Activated naive CD8-positive, alpha-beta T cell (primary cell): ENCODE measurements around the gene LCN1.

Experiments used
- H3K27ac Mint-ChIP-seq: one replicate; pipeline ENCODE4 v1.8.0; 2021; ENCODE audit warnings: mixed read lengths
- H3K27me3 Mint-ChIP-seq: one replicate; pipeline ENCODE4 v1.8.0; 2021; ENCODE audit warnings: mixed read lengths
- H3K36me3 Mint-ChIP-seq: one replicate; pipeline ENCODE4 v1.8.0; 2021; ENCODE audit warnings: mixed read lengths
- H3K4me1 Mint-ChIP-seq: one replicate; pipeline ENCODE4 v1.8.0; 2021; ENCODE audit warnings: low read depth, mixed read lengths
- H3K4me3 Mint-ChIP-seq: one replicate; pipeline ENCODE4 v1.8.0; 2021; ENCODE audit warnings: mild to moderate bottlenecking, mixed read lengths
- H3K9me3 Mint-ChIP-seq: one replicate; pipeline ENCODE4 v1.8.0; 2021; ENCODE audit warnings: low read depth, mixed read lengths

LCN1 gene

DNA sequence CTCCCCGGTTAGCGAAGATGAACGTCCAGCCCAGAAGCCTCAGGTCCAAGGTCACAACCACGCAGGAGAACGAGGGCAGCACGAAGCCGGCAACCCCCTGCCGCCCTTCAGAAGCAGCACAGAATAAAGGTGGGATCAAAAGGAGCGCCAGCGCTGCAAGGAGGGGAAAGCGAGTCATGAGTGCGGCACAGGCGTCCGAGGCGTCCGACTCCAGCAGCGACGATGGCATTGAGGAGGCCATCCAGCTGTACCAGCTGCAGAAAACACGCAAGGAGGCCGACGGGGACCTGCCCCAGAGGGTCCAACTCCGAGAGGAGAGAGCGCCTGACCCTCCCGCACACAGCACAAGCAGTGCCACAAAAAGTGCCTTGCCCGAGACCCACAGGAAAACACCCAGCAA, 35.9 kb upstream of the LCN1 start:
- Mint-ChIP-seq H3K9me3 (no peaks in the 10 kb centered on the region), H3K27ac (no peak overlapping the region), H3K4me1 (peaks cover 5% of the 10 kb centered on the region), H3K4me3 (no peak overlapping the region), H3K36me3 (no peaks in the 10 kb centered on the region), H3K27me3 (peaks cover 20% of the 10 kb centered on the region)

DNA sequence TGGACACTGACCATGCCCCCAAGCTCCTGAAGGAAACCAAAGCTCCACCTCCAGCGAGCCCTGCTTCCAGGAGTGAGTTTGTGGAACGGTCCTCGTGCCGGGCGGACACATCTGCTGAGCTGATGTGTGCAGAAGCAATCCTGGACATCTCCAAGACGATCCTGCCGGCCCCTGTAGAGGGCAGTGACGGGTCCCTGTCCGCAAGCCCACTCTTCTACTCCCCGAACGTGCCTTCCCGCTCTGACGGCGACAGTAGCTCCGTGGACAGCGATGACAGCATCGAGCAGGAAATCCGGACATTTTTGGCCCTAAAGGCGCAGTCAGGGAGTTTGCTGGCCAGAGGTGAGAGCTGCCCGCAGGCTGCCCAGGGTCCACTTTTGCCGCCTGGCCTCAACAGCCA, 35.4 kb upstream of the LCN1 start:
- Mint-ChIP-seq H3K27ac (no peak overlapping the region), H3K4me1 (peaks cover 5% of the 10 kb centered on the region), H3K27me3 (peaks cover 20% of the 10 kb centered on the region), H3K36me3 (no peaks in the 10 kb centered on the region), H3K4me3 (no peak overlapping the region), H3K9me3 (no peaks in the 10 kb centered on the region)

DNA sequence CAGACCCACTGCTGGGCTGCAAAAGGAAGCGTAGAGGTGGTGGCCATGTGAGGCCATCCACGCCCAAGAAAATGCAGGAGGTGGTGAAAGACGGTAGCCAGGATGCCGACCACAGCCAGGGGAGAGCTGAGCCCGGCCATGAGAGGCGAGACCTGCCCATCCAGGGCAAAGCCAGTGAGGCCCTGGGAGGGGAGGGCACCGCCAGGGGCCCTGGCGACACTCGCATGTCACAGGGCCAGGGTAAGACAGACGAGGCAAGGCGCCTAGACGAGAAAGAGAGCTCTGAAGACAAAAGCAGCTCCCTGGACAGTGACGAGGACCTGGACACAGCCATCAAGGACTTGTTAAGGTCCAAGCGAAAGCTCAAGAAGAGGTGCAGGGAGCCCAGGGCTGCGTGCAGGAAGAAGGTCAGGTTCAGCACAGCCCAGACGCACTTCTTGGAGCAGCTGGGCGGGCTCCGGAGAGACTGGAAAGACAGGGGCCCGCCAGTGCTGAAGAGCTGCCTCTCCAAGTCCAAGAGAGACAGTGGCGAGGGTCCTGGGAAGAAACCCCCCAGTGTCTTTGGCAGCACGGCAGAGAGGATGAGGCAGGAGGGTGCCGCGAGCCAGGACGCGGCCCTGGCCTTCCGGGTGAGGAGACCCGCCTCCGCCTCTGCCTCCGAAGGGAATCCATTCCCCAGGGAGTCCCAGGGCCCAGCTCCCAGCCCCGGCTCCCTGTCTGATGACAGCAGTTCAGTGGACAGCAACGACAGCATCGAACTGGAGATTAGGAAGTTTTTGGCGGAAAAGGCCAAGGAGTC, 34.8 kb upstream of the LCN1 start:
- Mint-ChIP-seq H3K27ac (no peak overlapping the region), H3K36me3 (no peaks in the 10 kb centered on the region), H3K27me3 (peaks cover 19% of the 10 kb centered on the region), H3K4me3 (no peak overlapping the region), H3K9me3 (no peaks in the 10 kb centered on the region), H3K4me1 (peaks cover 5% of the 10 kb centered on the region)

DNA sequence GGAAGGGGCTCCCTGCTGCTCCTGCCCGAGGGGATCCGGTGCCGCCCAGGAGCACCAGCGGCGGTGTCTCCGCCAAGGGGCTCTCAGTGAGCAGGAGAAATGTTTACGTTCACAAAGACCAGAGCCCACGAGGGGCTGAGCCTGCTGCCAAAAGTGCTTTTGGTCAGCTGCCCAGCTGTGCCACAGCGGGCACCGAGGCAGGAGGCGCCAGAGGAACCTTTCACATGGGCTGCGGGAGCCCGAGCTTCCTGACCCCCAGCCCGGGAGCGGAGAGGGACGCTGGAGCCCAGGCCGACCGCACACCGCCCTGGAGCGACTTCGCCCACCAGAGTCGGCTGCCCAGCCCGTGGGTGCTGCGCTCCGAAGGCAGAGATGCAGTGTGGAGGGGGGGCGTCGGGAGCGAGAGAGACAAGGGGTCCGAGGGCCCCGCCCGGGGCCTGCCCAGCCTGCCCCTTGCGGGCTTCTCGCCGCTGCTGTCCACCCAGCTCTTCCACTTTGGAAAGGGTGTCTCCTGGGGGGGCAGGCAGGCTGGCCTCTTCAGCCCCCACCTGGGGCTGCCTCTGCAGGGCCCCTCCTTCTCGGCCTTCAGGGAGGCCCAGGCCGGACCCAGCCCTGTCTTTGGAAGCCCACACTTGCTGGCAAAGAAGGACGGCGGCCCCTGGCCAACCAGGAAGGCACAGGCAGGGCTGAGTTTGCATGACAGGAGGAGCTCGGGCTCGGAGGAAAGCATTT, 33.8 kb upstream of the LCN1 start:
- H3K4me1 Mint-ChIP-seq: no peaks in the 10 kb centered on the region
- H3K9me3 Mint-ChIP-seq: no peaks in the 10 kb centered on the region
- peaks cover 10% of the 10 kb centered on the region for H3K27me3 Mint-ChIP-seq
- no peak overlapping the region for H3K4me3 Mint-ChIP-seq
- no peaks in the 10 kb centered on the region for H3K36me3 Mint-ChIP-seq
- no peak overlapping the region for H3K27ac Mint-ChIP-seq

DNA sequence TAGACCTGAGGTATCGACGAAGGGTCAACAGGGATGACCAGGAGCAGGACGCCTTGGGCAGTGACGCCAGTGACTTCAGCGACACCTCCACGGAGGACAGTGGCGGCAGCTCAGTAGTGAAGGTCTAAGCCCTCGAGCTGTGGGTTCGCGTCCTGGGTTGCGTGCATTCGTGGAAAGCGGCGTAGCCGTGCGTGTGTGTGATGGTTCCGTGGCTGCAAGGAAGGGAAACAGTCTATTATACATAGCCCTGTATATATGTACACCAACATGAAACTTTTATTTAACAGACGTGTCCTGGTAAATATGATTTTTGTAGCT, 33.3 kb upstream of the LCN1 start:
- Mint-ChIP-seq H3K36me3 (no peaks in the 10 kb centered on the region), H3K4me1 (no peaks in the 10 kb centered on the region), H3K9me3 (no peaks in the 10 kb centered on the region), H3K27me3 (peaks cover 9% of the 10 kb centered on the region), H3K4me3 (no peak overlapping the region), H3K27ac (no peak overlapping the region)

DNA sequence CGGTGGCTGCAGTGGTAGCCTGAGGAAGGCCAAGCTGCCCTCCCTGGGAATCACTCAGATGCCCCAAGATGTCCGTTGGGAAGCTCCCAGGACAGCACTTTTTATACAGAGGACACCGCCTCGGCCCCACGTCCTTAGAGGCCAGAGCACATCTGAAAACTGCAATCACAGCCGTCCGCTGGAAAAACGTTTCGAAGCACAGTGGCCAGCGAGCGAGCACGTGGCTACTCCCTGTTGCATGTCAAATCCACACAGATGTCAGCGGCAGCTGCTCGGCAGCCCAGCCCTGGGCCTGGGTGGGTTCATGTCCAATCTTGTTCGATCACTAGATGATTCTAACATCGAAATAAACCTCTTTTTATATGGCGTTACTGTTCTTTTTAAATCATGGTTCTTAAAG, 32.7 kb upstream of the LCN1 start:
- Mint-ChIP-seq H3K4me1 (no peaks in the 10 kb centered on the region), H3K9me3 (no peaks in the 10 kb centered on the region), H3K27ac (no peak overlapping the region), H3K27me3 (peaks cover 5% of the 10 kb centered on the region), H3K4me3 (no peak overlapping the region), H3K36me3 (no peaks in the 10 kb centered on the region)

DNA sequence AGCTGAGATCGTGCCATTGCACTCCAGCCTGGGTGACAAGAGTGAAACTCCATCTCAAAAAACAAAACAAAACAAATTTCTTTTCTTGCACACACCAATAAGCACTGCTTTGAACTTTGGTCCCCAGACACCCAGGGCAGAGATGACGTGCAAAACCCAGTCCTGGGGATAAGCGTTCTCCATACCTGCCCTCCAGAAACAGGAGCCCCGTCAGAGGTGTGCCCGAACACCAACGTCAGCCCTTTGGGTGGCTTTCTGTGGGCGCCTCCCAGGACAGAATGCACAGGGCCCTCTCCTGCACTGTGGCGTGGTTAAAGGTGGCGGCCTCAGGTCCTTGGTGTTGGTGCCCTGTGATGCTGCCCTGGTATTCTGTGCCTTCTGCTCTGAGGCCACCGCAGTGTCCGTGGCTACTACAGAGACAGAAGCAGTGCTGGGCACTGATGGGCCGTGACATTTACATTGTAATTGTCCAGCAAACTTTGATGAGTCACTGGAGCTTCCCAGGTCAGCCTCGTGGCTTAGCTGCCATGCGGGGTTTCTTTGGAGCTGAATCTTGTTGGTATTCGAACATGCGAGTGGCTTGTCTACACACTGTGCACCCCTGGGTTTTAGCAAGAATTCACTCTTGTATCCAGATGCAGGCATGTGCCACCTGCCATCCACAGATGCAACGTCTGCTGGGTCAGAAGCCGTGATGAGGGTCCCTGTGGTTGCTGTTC, 31.9 kb upstream of the LCN1 start:
- Mint-ChIP-seq H3K36me3 (no peaks in the 10 kb centered on the region), H3K27me3 (peaks cover 1% of the 10 kb centered on the region), H3K27ac (no peak overlapping the region), H3K4me1 (no peaks in the 10 kb centered on the region), H3K9me3 (no peaks in the 10 kb centered on the region), H3K4me3 (no peak overlapping the region)

DNA sequence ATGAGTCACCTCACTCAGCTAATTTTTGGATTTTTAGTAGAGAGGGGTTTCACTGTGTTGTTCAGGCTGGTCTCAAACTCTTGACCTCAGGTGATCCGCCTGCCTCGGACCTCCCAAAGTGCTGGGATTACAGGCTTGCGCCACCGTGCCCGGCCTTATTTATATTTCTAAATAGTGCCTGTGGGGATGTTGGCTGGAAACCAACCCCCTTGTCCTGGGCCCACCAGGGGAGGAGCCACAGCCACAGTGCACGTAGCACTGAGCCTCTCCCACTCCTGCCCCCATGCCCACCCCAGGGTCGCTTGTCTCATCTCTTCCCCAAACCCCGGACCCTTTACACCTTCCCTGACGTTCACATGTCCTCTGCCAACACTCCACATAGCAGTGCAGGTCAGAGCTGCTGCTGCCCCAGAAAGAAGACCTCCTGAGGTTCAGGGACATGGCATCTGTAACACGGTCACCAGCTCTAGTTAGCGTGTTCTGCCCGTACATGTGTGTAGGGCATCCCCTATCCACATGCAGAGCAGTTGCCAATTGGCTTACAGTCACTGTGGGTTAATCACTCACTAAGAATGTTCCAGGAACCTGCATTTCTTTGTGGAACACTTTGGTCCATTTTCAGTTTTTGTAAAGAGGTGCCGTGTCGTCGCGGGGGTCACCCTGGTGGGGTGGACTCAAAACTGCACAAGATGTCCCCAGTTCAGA, 30.9 kb upstream of the LCN1 start:
- no peaks in the 10 kb centered on the region for H3K9me3 Mint-ChIP-seq
- no peaks in the 10 kb centered on the region for H3K36me3 Mint-ChIP-seq

DNA sequence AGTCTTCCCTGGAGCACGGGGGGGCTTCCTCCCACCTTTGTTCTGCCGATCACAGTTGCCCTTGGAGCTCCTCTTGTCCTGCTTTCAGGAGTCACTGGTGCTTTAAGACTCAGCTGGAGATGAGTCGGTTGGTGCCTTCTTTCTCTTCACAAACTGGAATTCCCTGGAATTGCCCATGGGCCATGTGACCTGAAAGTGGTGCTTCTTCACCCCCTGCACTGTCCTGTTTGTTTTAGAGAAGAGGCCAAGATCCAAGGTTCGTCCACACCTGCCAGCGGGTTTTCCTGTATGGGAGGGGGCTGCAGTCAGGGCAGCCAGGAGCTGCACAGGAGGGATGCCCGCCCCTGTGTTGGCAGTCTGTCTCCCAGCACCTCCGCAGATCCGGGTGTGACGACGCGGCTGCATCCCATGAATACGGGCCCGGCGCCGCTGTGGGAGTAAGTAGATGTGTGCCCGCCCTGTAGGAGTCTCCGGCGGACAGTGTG, 30.2 kb upstream of the LCN1 start:
- H3K27me3 Mint-ChIP-seq: peaks cover 1% of the 10 kb centered on the region
- H3K4me1 Mint-ChIP-seq: no peaks in the 10 kb centered on the region
- H3K36me3 Mint-ChIP-seq: no peaks in the 10 kb centered on the region
- no peak overlapping the region for H3K4me3 Mint-ChIP-seq
- no peaks in the 10 kb centered on the region for H3K9me3 Mint-ChIP-seq
- no peak overlapping the region for H3K27ac Mint-ChIP-seq

More for the DNA sequence above, 30.9 kb upstream of the LCN1 start:
- Mint-ChIP-seq H3K4me1 (no peaks in the 10 kb centered on the region), H3K4me3 (no peak overlapping the region), H3K27ac (no peak overlapping the region), H3K27me3 (peaks cover 1% of the 10 kb centered on the region)

DNA sequence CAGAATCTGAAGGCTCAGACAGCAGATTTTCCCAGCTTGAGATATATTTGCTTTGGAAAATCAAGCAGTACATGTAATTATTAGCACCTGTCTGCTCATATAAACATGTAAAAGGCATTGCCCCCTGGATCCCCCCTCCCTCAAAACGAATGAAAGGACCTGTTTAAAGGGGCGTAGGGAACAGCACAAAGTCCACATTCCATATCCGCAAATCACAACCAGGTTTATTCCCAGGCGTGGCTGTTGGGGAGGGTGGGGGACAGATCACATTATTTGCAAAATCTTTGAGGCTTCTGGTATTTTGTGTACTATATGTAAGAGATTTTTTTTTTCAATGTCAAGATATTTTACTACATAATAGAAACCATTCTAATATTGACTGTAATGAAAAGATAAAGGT, 29.5 kb upstream of the LCN1 start:
- H3K4me1 Mint-ChIP-seq: no peaks in the 10 kb centered on the region
- H3K4me3 Mint-ChIP-seq: no peak overlapping the region
- peaks cover 1% of the 10 kb centered on the region for H3K27me3 Mint-ChIP-seq
- no peak overlapping the region for H3K27ac Mint-ChIP-seq
- H3K36me3 Mint-ChIP-seq: no peaks in the 10 kb centered on the region
- no peaks in the 10 kb centered on the region for H3K9me3 Mint-ChIP-seq

DNA sequence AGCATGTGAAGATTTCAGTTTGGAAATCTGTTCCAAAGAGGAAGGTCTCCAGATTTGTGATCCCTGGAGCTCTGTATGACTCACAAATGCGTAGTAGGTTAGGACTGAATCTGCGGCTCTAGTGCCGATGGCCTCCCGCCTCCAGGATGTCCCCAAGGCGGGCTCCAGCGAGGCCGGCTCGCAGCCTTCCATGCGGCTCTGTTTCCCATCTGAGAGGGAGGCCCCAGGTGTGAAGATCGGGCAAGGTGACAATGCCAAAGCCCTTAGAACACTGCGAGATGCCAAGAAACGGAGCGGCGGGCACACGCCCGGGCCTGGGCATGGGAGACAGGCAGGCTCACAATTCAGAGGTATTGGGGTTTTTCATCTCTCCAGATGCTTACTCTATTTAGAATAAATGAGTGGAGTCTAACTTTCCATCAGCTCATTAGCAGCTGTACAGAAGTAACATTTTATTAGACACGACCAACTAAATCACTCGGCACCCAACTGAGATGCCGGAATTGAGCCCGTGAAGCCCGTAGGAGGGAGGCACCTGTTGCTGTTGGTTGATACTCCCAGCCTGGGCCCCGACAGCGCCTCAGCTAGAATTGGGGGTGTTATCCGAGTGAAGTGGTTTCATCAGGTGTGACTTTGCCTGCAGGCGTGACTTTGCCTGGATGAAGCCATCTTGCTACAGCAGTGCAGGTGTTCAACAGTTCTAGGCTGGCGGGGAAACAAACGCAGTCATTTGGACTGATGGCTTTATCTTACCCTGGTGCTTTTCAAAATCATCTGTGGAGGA, 28.2 kb upstream of the LCN1 start:
- no peaks in the 10 kb centered on the region for H3K9me3 Mint-ChIP-seq
- H3K27me3 Mint-ChIP-seq: peaks cover 1% of the 10 kb centered on the region
- H3K4me3 Mint-ChIP-seq: no peak overlapping the region

DNA sequence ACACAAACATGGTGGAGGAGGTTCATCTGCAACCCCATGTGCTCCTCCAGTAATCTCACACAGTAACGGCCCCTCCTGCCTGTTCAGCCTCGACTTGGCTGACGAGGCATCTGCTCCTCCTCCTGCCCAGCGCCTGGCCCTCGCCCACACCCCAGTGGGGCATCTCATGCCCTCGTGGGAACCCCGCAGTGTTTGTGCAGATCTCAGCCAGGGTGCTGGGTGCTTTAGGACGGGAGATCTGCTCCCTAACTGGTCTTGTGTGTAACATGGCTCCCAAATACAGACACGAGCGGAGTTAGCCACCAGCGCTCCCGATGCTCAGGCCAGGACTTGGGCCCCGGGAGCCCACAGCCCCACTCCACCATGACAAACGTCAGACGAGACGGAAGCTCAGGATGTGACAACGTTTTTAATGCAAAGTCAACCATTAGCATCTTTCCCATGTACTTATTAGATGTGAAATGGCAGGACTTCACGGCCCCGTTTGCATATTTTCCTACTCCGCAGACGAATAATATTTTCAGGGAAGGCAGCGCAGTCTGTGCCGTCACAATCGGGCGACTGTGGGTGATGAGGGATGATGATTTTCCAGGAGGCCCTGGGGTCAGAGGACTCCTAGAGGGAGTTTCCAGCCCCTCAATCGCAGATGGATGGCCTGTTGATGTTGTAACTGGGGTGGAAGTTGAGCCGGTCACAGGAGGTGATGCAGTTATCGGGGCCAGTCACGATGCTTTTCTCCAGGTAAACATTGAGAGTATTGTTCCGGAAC, 26.3 kb upstream of the LCN1 start:
- H3K36me3 Mint-ChIP-seq: no peaks in the 10 kb centered on the region
- no peaks in the 10 kb centered on the region for H3K9me3 Mint-ChIP-seq
- peaks cover 1% of the 10 kb centered on the region for H3K27me3 Mint-ChIP-seq
- H3K4me1 Mint-ChIP-seq: peaks cover 1% of the 10 kb centered on the region
- H3K4me3 Mint-ChIP-seq: no peak overlapping the region
- H3K27ac Mint-ChIP-seq: no peak overlapping the region

More for the DNA sequence above, 28.2 kb upstream of the LCN1 start:
- Mint-ChIP-seq H3K27ac (no peak overlapping the region), H3K36me3 (no peaks in the 10 kb centered on the region), H3K4me1 (no peaks in the 10 kb centered on the region)

DNA sequence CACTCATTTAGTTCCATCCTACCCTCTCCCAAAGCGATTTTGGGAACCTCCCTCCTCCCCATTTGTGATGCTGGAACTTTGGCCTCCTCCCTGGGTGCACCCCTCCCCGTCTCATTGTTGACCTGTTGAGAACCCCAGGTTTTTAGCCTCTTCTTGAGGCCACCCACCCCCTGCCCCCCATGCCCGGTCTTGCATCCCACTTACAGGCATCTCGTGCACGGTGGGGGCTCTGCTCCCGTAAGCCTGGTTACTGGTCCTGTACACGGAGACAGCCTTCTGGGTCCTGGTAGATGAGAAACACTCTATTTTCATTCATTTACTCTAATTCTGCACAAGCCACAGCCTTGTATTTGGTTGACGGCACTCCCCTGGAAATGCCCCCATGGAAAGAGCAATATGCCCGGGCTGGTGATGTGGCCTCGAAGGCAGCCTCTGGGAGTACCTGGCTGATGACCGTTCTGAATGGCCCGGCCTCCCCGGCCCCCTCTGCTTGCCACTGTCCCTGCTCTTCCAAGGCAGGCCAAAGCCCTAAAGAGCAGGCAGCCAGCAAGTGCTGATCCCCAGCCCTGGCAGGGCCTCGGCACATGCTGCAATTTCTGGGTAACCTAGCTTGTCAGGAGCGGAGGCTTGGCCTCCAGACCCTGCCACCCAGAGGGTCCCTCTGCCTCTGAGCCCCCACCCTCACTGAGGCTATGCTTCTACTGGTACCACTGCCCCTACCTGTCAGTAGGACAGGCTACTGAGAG, 22.7 kb upstream of the LCN1 start:
- H3K27ac Mint-ChIP-seq: no peak overlapping the region
- peak overlapping the region; percentile 78 for H3K4me3 Mint-ChIP-seq
- H3K36me3 Mint-ChIP-seq: no peaks in the 10 kb centered on the region
- no peaks in the 10 kb centered on the region for H3K9me3 Mint-ChIP-seq
- no peaks in the 10 kb centered on the region for H3K27me3 Mint-ChIP-seq
- H3K4me1 Mint-ChIP-seq: peaks cover 14% of the 10 kb centered on the region
